ENCODE measurements around the gene FARP2.

GRCh38 chr2:241349941-241350340, 6.1 kb upstream of the FARP2 start:
- TF ChIP-seq CTCF (IDR thresholded peaks at IDR 0.05; ENCODE audit: low read length), result no peak
- TF ChIP-seq EZH2 (IDR thresholded peaks at IDR 0.05; ENCODE audit: borderline replicate concordance, low read length), result no peak
